Adipose tissue (tissue), 3 donors: ENCODE results near the gene DCN. TPM values are rescaled to one million over a fixed set of nuclear protein-coding genes. Genes with fewer than 3 reads are reported as not detected.

ENCODE experiments used
- H3K27ac ChIP-seq: one replicate; pipeline ENCODE4 v1.5.1; 2013; ENCODE audit warnings: low read depth, low read length
- WGBS, 3 donors: extraction: QIAGEN DNeasy Blood & Tissue Kit; methylation state at CpG; one replicate each; pipeline ENCODE4 v1.1.7; 2013; 5-methylcytosine and 5-hydroxymethylcytosine counted together
- polyA plus RNA-seq, 3 donors: library from polyadenylated mRNA; stranded (reverse); fragments of 200-250 nt; gene quantifications; one replicate each; pipeline ENCODE4 v1.2.3, GENCODE V29; 2013
- donor health status: healthy with polysubstance abuse.
- donor health status: Bipolar disorder and iron deficiency.
- donor health status: healthy.

The DCN gene
- polyA plus RNA-seq, 3 donors = 109 to 1,769 (median 659) TPM

DNA sequence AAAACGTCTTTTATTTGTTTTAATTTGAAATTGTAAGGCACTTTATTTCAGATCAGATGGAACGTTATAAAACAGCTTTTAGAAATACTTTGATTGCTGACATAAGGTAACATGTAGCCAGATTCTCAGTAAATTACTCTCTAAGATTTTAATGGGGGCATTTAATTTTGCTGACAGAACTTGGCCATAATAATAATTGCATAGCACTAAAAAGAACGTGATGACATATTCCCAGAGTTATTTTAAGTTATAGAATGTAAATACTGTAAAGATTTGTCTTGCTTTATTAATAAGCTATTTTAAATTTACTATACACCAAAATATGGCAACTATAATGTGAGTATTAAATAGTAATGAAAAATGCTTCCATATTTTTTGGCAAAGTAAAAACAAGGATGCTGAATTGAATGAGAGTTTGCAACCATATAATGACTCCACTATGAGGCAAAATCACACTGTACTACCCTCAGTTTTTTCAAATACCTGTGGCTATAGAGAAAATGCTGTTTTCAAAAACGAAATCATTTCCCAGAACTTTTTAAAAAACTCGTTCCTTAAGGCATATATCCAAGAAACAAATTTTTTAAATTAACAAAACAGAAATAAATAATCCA lies 72.2 kb downstream of the DCN start:
- H3K27ac ChIP-seq = no peak overlapping the region
- 53 to 58% (median 56%) methylated on average over 5 of the region's 5 CpGs for whole genome bisulfite sequencing, 3 donors

DNA sequence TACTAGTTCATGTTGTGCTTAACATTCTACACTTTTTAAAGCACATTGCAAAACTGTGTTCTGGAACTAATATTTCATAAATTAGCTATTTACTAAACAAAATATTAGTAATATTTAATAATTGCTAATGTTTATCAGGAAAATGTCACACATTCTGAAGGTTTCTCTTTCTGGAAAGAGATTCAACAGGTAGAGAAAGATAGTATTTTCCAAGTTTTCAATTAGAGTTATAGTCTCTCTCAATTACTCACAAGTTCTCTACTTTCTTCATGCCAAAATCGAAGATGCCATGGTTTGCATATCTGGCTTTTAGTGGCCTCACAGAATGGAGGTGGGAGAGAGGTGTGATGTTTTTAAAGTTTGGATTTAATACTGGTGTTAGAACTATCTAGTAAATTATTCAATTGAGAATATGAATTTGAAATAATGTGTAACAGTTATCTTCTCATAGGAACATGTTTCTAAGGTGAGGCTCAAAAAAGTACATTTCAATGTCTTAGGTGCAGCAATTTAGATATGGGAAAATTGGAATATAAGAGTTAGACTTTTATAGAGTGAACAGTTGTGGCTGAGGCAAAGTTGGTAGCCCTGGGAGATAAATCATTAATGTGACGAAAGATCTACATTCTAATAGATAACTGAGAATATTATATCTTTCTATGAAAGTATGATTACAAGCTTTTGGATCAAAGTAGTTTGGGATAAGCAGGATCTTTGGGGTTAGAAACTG lies 72.9 kb downstream of the DCN start:
- WGBS, 3 donors = 64 to 71% (median 65%) methylated on average over 2 of the region's 2 CpGs
- H3K27ac ChIP-seq = no peak overlapping the region

DNA sequence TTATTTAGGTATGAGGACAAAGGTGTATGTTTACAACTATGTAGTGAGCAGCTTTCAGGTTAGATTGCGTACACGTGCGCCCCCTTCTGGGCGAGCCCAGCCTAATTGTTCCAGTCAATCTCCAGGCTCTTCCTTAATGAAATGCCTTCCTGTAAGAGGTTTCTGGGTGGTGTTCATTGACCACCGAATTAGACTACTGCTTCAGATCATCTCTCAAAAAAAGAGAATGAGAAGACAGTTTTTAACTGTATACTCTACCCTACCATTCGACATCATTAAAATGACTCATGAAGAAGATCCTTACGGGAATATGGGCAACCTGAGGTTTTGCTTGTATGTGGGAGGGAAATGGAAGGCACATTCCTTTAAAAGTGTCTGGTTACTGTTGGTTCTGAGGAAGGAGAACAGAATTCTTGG lies 73.5 kb downstream of the DCN start:
- WGBS, 3 donors = 20 to 21% (median 20%) methylated on average over 7 of the region's 7 CpGs
- no peak overlapping the region for H3K27ac ChIP-seq

DNA sequence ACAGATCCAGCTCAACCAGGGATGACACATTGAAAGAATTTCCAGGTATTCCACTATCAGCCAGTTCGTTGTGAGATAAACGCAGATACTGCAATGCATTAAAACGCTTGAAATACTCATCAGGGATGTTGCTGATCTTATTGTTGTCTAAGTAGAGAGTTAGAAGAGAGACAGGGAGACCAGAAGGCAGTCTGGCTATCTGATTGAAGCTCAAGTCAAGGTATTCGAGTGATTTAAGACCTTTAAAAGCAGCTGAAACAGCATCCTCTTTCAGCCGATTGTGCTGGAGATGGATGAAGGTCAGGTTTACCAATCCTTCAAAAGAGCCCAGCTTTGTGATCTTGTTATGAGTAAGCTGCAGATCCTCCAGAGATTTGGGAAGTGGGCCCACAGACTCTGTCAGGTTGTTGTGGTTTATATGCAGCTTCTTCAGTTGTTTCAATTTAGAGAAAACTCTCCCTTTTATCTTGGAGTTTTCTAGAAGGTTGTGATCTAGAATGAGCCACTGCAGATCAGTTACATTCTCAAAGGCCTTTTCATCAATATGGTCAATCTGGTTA lies 74.3 kb downstream of the DCN start:
- H3K27ac ChIP-seq = no peak overlapping the region
- WGBS, 3 donors = 72 to 83% (median 72%) methylated on average over 5 of the region's 5 CpGs

DNA sequence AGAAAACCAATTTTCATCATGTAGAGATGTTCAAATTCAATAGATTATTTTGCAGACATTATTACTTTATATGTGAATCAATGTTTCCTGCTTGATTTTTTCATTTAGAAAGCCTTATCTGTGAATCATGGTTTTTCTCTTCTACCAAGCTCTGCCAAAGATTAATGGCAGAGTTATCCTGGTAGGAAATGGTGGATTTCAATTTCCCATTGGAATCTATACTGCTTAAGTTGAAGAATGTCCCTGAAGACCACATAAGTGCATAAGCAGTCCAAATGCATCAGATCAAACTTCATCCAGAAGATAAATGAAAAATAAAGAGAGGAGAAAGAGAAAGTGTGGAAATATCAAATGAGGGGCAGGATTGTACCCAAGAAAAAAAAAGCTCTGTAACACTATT lies 76.3 kb downstream of the DCN start:
- H3K27ac ChIP-seq = no peak overlapping the region

DNA sequence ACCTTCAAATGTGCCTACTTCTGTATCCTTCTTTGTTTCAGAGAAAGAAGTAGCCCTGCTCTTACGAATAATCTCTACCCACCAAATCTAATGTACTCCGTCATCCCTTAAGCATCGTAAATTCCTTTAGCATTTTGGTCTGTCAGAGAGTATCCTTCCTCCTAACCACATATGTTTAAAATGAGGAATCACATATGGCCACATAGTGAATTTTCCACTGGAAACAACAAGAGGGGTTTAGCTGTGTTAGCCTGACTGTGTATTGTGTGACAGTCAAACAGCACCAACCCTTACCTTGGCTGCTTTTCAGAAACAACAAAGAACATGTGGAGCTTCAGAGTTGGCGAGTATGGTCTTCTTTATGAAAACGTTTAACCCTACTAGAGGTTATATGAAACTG lies 76.8 kb downstream of the DCN start:
- no peak overlapping the region for H3K27ac ChIP-seq
- 57 to 69% (median 62%) methylated on average over 5 of the region's 5 CpGs for WGBS, 3 donors

DNA sequence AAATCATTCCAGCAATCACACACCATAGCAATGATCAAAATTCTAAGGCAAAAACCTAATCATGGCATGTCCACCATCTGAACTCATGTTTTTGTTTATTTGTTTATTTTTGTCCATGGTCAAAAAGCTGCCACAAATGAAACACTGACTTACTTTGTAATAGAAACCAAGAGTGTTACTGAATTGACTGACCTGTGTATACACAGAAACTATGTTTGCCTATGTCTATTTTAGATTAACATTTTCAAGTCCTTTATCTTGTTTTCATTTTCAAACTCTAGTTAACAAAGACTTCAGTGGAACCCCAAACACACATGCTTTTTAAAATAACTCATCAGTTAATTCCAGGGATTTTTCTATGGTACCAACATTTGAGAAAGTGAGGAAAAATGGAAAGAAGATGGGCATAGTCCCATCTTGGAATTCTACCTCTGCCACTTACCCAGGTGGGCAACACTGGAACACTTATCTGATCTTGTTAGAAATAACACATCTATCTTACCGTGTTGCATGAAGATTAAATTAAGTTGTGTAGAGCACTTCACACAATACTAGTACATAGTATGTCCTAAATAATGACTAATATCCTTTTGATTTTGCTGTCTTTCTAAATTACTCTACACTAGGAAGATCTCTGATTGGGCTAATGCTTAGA lies 77.7 kb downstream of the DCN start:
- no peak overlapping the region for H3K27ac ChIP-seq
- 40 to 74% (median 55%) methylated on average over 1 of the region's 1 CpG for WGBS, 3 donors

DNA sequence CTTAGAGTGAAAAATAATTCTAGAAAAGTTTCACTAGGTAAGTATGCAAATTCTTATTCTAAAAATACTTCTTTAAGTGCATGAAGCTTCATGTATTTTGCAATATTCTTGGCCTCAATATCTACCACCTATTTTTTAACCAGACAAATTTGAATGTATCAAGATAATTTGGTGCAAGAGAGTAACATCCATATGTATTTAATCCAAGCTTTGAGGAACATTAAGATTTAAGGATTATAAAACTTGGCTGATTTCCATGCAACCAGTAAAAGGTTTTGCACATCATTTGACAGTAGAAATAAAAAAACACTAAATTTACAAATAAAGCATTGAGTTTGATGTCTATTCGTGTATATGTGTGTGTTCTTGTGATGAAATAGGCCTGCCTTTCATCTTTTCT lies 79.0 kb downstream of the DCN start:
- H3K27ac ChIP-seq = no peak overlapping the region
- 55 to 56% (median 55%) methylated on average over 1 of the region's 1 CpG for WGBS, 3 donors

DNA sequence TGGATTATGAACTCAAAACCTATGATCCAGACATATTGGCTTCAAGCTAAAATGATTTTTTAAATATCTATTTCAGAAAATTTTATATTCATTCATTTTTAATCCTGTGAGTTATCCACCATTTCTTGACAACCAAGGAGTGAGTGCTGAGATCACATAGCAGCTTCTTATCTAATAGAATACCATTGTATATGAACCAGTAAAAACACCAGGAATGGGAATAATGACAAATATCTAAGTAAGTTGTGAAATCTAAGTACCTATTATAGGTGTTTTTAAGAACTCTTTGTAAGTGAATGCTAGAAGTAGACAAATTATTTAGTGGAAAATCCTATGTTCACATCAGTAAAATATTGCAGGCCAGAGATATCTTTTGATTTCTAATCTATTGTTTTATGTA lies 79.5 kb downstream of the DCN start:
- no peak overlapping the region for H3K27ac ChIP-seq

DNA sequence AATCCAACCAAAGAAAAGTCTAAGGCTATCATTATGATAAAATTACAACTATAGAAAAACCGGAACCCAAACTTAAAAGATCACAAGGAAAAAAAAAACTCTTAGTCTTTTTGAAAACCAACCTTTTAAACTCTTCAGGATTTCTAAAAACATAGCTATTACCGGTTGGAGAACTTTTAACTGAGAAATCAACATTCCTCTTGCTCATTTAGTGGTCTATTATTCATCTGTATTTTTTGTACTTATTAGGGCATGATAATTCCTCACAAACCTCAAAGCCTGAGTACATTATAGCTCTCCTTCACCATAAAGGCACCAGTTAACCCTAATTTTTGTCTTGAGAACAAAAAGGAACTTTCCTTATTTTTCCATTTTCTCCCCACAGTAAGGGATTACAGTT lies 81.7 kb downstream of the DCN start:
- 65 to 82% (median 69%) methylated on average over 2 of the region's 2 CpGs for WGBS, 3 donors
- no peak overlapping the region for H3K27ac ChIP-seq

DNA sequence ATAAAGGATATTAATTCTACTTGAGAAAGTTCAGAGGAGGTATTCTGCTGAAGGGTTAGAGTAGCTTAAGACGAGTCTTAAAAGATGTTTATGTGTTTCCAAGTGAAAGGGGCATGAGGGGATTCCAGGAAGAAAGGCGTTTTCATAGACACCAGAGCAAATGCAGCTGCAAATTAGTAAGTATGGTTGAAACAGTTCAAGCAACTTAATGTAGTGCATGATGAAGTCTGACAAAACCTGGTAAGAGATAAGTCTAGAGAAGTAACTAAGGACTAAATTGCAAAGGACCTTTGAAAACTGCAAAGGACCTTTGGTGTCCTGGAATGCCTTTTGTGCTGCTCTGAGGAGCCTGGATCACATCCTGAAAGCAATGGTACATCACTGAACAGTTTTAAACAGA lies 82.8 kb downstream of the DCN start:
- no peak overlapping the region for H3K27ac ChIP-seq
- 54 to 79% (median 75%) methylated on average over 2 of the region's 2 CpGs for WGBS, 3 donors

DNA sequence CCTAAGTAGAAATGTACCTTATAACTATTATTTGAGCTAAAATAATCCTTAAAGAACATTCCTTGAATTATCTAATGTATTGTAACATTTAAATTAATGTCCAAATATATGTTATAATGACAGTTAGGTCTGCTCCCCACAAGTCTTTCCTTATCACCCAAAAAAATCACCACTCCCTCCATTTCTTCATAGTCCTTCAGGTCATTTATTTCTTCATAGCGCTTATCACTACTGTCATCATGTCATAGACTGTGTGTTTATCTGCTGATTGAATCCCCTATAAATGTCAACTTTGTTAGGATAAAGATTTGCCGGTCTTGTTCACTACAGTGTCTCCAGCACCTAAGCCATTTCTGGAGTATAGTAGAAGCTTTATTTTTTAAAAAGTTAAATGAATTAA lies 83.3 kb downstream of the DCN start:
- WGBS, 3 donors = 39 to 45% (median 40%) methylated on average over 2 of the region's 2 CpGs
- H3K27ac ChIP-seq = no peak overlapping the region

DNA sequence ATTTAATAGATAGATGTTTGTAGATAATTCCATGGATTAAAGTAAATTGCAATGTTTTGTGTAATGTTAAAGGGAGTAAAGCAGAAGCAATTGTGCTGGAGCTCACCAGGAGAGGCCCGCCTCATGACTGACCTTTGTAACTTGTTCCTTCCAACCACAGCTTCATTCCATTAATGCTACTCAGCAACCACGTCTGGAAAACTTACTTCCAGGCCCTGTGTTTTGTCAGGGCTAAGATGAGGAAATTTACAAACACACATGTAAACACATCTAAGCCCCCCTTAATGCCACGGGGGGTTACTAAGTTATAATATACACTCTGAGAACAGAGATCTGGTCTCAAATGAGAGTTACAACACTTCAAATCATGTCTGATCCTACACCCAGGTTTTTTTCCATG lies 83.7 kb downstream of the DCN start:
- H3K27ac ChIP-seq = no peak overlapping the region
- WGBS, 3 donors = 20 to 52% (median 27%) methylated on average over 3 of the region's 3 CpGs

DNA sequence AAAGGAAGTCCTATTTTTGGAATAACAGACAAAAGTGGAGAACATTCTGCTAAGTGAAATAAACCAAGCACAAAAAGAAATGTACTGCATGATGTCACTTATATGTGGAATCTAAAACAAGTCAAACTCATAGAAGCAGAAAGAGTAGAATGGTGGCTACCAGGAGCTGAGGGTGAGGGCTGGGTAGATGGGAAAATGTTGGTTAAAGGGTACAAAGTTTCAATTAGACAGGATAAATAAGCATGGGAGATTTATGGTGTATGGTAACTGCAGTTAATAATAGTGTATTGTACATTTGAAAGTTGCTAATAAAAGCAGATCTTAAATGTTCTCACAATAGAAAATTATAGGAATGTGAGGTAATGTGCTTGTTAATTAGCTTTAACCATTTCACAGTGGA lies 84.2 kb downstream of the DCN start:
- H3K27ac ChIP-seq = no peak overlapping the region

DNA sequence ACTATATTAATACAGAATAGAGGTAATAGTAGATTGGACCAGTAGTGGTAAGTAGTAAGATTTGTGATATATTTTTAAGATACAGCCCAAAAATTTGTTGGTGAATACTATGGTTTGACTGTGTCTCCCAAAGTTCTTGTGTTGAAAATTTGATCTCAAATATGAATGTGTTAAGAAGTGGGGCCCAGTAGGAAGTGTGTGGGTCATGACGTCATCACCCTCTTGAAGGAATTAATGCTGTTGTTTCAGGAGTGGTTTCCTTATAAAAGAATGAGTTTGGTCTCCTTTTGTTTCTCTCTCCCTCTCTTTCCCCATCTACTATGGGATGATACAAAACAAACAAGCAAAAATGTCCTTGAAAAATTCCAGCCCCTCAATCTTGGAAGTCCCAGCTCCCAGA lies 87.7 kb downstream of the DCN start:
- no peak overlapping the region for H3K27ac ChIP-seq
- WGBS, 3 donors = 69 to 84% (median 79%) methylated on average over 1 of the region's 1 CpG

DNA sequence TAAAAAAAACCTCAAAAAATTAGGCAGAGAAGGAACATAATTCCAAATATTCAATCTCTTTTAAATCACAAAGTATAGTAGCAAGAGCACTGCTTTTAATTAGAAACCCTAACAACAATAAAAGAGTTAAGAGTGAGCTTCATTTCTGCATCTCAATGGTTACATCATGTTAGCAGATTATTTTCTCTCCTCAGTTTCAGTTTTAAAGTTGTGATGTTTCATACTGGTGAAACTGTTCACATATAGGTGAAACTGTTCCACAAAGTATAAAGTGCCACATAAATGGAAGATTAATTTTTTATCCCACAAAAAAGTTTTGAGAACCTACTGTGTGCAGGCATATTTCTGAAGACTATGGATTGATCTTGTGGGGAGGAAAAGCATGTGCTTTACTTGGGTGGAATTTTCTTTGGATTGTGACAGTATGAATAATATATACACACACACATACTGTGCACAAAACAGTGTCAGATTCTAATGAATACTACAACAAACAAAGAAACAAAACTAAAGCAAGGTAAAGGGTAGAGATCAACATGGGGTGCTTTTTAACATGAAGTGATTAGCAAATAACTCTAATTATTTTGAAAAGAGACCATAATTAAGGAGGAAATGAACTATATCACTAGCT lies 88.5 kb downstream of the DCN start:
- H3K27ac ChIP-seq = no peak overlapping the region

DNA sequence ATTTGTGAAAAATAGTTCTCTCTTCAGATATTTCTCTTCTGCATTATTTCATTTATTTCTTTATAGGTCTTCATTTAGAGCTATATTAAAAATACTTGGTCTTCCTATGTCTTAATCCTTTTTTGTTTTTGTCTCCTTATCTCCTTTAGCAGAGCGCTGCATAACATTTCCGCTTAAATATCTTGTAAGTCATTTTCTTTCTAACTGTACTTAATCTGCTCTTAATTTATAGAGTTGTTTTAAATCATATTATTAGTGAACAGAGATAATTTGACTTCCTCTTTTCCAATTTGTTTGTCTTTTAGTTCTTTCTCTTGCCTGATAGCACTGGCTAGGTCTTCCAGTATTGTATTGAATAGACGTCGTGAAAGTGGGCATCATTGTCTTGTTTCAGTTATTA lies 89.3 kb downstream of the DCN start:
- WGBS, 3 donors = 71 to 89% (median 72%) methylated on average over 4 of the region's 4 CpGs
- H3K27ac ChIP-seq = no peak overlapping the region

DNA sequence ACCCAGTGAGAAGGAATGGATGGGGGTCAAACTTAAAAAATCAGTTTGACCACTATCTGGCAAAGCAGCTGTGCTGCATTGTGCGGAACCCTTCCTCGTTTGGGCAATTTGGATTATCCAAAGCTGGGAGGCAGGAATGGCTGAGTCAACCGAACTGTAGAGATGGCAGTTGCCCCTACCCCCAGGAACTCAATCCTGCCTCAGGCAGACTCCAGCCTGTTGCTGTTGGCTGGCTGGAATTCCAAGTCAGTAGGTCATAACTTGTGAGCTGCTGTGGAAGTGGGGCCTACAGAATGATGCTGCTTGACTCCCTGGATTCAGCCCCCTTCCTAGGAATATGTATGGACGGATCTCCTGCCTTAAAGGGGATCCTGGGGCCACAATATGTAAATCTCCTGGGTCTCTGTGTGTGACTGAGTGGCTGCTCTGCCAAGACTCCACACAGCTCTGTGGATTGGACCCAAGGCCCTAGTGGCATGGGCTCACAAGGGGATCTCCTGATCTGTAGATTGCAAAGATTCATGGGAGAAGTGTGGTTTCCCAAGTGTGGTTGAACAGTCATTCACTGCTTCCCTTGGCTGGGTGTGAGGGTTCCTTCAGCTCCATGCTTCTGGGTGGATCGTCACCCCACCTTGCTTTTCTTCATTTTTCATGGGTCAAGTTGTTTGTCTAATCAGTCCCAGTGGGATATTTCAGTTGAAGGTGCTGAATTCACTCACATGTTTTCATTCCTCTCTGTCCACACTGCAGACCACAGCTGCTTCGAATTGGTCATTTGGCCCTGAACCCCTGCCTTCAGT lies 90.5 kb downstream of the DCN start:
- WGBS, 3 donors = 64 to 79% (median 75%) methylated on average over 6 of the region's 6 CpGs
- H3K27ac ChIP-seq = no peak overlapping the region
